ENCODE measurements around the gene MTMR1. TPM values are rescaled to one million over a fixed set of nuclear protein-coding genes. Genes with fewer than 3 reads are reported as not detected.

Gene MTMR1
- total and polyA plus RNA-seq, 2 experiments from 2014 or later, result 18.0 to 19.0 TPM

GRCh38 chrX:150761176-150761818, 68.1 kb downstream of the MTMR1 start:
- no peaks in the 10 kb centered on the region for H3K9me2 ChIP-seq (replicated peaks; ENCODE audit: insufficient read depth)
- H3K27ac ChIP-seq, result no peak overlapping the region
- H3K4me1 ChIP-seq (ENCODE audit: insufficient read depth), result no peaks in the 10 kb centered on the region
- no peaks in the 10 kb centered on the region for H3K79me2 ChIP-seq
- H2AFZ ChIP-seq, result no peak overlapping the region
- 55% methylated on average over 7 of the region's 7 CpGs for WGBS (ENCODE audit: low lambda C conversion rate, missing lambda C conversion rate)
- no peaks in the 10 kb centered on the region for H3K9me3 ChIP-seq (ENCODE audit: low read depth)
- TF ChIP-seq EZH2 (IDR thresholded peaks at IDR 0.05; ENCODE audit: borderline replicate concordance), result no peak
- no peak for TF ChIP-seq EZH2phosphoT487 (IDR thresholded peaks at IDR 0.05; ENCODE audit: low read depth, severe bottlenecking, unreplicated experiment)
- TF ChIP-seq CTCF (IDR thresholded peaks at IDR 0.05; ENCODE audit: poor library complexity), result no peak
- no peaks in the 10 kb centered on the region for H3K36me3 ChIP-seq (replicated peaks; ENCODE audit: insufficient read depth, low read depth)
- no peaks in the 10 kb centered on the region for H3K27me3 ChIP-seq
- H3K4me2 ChIP-seq, result no peak overlapping the region
- DNase-seq (ENCODE audit: low spot score), result no peak
- no peaks in the 10 kb centered on the region for H4K20me1 ChIP-seq (ENCODE audit: insufficient read depth, poor library complexity, severe bottlenecking)
- no peak overlapping the region for H3K4me3 ChIP-seq

DNA sequence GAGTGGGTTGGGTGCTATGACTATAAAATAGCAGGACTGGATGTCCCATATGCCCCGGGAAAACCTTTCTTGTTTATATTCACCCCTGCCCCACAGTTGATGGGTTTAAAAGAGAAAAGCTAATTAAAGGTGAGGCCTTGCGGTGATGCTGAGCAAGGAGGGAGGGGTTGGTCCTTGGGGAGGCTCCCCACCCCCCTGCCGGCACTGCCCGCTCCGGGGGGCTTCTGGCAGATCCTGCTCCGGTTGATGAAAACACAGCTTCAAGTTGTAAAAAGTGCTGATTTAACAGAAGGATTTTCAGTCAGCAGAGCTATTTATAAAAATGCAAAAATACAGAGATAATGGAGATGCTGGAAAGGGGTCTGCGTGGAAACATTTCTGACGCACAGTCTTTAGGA, 68.6 kb downstream of the MTMR1 start:
- DNase-seq (ENCODE audit: low spot score), result no peak
- WGBS (ENCODE audit: low lambda C conversion rate, missing lambda C conversion rate), result 77% methylated on average over 8 of the region's 8 CpGs
- no peak overlapping the region for H3K4me3 ChIP-seq
- no peaks in the 10 kb centered on the region for H3K79me2 ChIP-seq
- H3K27me3 ChIP-seq, result no peaks in the 10 kb centered on the region
- H3K4me2 ChIP-seq, result no peak overlapping the region
- no peaks in the 10 kb centered on the region for H3K4me1 ChIP-seq (ENCODE audit: insufficient read depth)
- TF ChIP-seq EZH2phosphoT487 (IDR thresholded peaks at IDR 0.05; ENCODE audit: low read depth, severe bottlenecking, unreplicated experiment) (no peak), EZH2 (IDR thresholded peaks at IDR 0.05; ENCODE audit: borderline replicate concordance) (no peak), CTCF (IDR thresholded peaks at IDR 0.05; ENCODE audit: poor library complexity) (no peak)
- H3K9me3 ChIP-seq (ENCODE audit: low read depth), result no peaks in the 10 kb centered on the region
- no peaks in the 10 kb centered on the region for H3K36me3 ChIP-seq (replicated peaks; ENCODE audit: insufficient read depth, low read depth)
- H2AFZ ChIP-seq, result no peak overlapping the region
- H4K20me1 ChIP-seq (ENCODE audit: insufficient read depth, poor library complexity, severe bottlenecking), result no peaks in the 10 kb centered on the region
- no peak overlapping the region for H3K27ac ChIP-seq
- no peaks in the 10 kb centered on the region for H3K9me2 ChIP-seq (replicated peaks; ENCODE audit: insufficient read depth)

- Histone ChIP-seq H3K27ac (peak overlapping the region; percentile 7), H3K9me2 (replicated peaks; ENCODE audit: insufficient read depth) (no peaks in the 10 kb centered on the region), H3K4me1 (ENCODE audit: insufficient read depth) (no peaks in the 10 kb centered on the region), H4K20me1 (ENCODE audit: insufficient read depth, poor library complexity, severe bottlenecking) (no peaks in the 10 kb centered on the region), H3K27me3 (no peaks in the 10 kb centered on the region), H3K9me3 (ENCODE audit: low read depth) (no peaks in the 10 kb centered on the region), H3K4me3 (no peak overlapping the region), H3K79me2 (no peaks in the 10 kb centered on the region), H3K36me3 (replicated peaks; ENCODE audit: insufficient read depth, low read depth) (no peaks in the 10 kb centered on the region), H3K4me2 (no peak overlapping the region), H2AFZ (no peak overlapping the region)
- TF ChIP-seq EZH2phosphoT487 (IDR thresholded peaks at IDR 0.05; ENCODE audit: low read depth, severe bottlenecking, unreplicated experiment) (no peak), CTCF (IDR thresholded peaks at IDR 0.05; ENCODE audit: poor library complexity) (no peak), EZH2 (IDR thresholded peaks at IDR 0.05; ENCODE audit: borderline replicate concordance) (no peak)
- DNase-seq (ENCODE audit: low spot score), result no peak
- 90% methylated on average over 36 of the region's 36 CpGs for WGBS (ENCODE audit: low lambda C conversion rate, missing lambda C conversion rate)
Measured at GRCh38 chrX:150762258-150763165, 69.3 kb downstream of the MTMR1 start.
